CD4-positive, alpha-beta T cell (primary cell): Measurements from ENCODE around the gene KIF3A. TPM values are rescaled to one million over a fixed set of nuclear protein-coding genes. Genes with fewer than 3 reads are reported as not detected.

Experiments used
- ATAC-seq: fragments of 200-7000 bp; cut with Tn5 transposase; one replicate; pipeline ENCODE4 v1.10.0; 2022; ENCODE audit warnings: mild to moderate bottlenecking; ENCODE audit not compliant: poor library complexity
- CTCF ChIA-PET: fragments of 350-600 bp; sonication (Branson Sonifier 250); formaldehyde crosslinking; loops from one replicate; lab custom pipeline; 2021; ENCODE audit warnings: antibody characterized with exemption, inconsistent platforms; lab: Charles Lee
- POLR2A ChIA-PET: fragments of 350-600 bp; sonication (Branson Sonifier 250); formaldehyde crosslinking; loops from one replicate; lab custom pipeline; 2021; ENCODE audit warnings: antibody characterized with exemption, inconsistent platforms; lab: Charles Lee
- DNase-seq, 14 experiments: peaks; one replicate each; pipeline ENCODE4 v3.0.0-alpha.2; 2013 to 2020; ENCODE audit warnings: mixed read lengths in 2 of 14
- H3K27ac ChIP-seq, 2 donors: one replicate each; pipeline versions ENCODE4 v1.5.1 to v1.7.0; 2013; ENCODE audit warnings: low read length in 2 of 2, low read depth in 1 of 2, mild to moderate bottlenecking in 1 of 2
- H3K27me3 ChIP-seq, 2 experiments: 1 replicate in 1 of 2; 2 replicates in 1 of 2; pipeline versions ENCODE4 v1.6.1 to v1.7.0; 2013; ENCODE audit warnings: low read length in 2 of 2, control low read depth in 1 of 2, mild to moderate bottlenecking in 1 of 2, moderate library complexity in 1 of 2; ENCODE audit not compliant: insufficient read depth in 2 of 2, control insufficient read depth in 1 of 2
- H3K36me3 ChIP-seq: one replicate; pipeline ENCODE4 v1.6.1; 2013; ENCODE audit warnings: low read length, control low read depth; ENCODE audit not compliant: insufficient read depth
- H3K4me1 ChIP-seq: one replicate; pipeline ENCODE4 v1.6.1; 2013; ENCODE audit warnings: low read length, control low read depth; ENCODE audit not compliant: insufficient read depth
- H3K4me3 ChIP-seq: one replicate; pipeline ENCODE4 v1.5.1; 2013; ENCODE audit warnings: mild to moderate bottlenecking, low read length, moderate library complexity
- H3K9me3 ChIP-seq, 2 experiments: 1 replicate in 1 of 2; 2 replicates in 1 of 2; pipeline versions ENCODE4 v1.6.1 to v1.7.0; 2013; ENCODE audit warnings: low read length in 2 of 2, mild to moderate bottlenecking in 2 of 2, control low read depth in 1 of 2, moderate library complexity in 1 of 2; ENCODE audit not compliant: control insufficient read depth in 1 of 2, insufficient read depth in 1 of 2
- H3K27ac Mint-ChIP-seq: one replicate; pipeline ENCODE4 v1.8.0; 2020; ENCODE audit warnings: mixed read lengths
- H3K27me3 Mint-ChIP-seq: one replicate; pipeline ENCODE4 v1.8.0; 2021; ENCODE audit warnings: mixed read lengths
- H3K36me3 Mint-ChIP-seq: one replicate; pipeline ENCODE4 v1.8.0; 2021; ENCODE audit warnings: low read depth, mixed read lengths
- H3K4me1 Mint-ChIP-seq: one replicate; pipeline ENCODE4 v1.8.0; 2021; ENCODE audit warnings: low read depth, mixed read lengths
- H3K4me3 Mint-ChIP-seq: one replicate; pipeline ENCODE4 v1.8.0; 2020; ENCODE audit warnings: mild to moderate bottlenecking, mixed read lengths
- H3K9me3 Mint-ChIP-seq: one replicate; pipeline ENCODE4 v1.8.0; 2020; ENCODE audit warnings: mixed read lengths
- CTCF ChIP-seq: fragments of 200-600 bp; IDR thresholded peaks from one replicate; pipeline ENCODE4 v1.8.0; 2022; ENCODE audit warnings: antibody characterized with exemption, mild to moderate bottlenecking
- intact Hi-C, 2 experiments: fragments of 100-400 bp; cut with DNase I in 1 of 2; cut with micrococcal nuclease in 1 of 2; formaldehyde crosslinking; loops; one replicate each; pipeline versions ENCODE4 v1.15.1 to v1.9.0; 2023 to 2025; cut with DNase I, micrococcal nuclease
- polyA plus RNA-seq, 2 donors: library from polyadenylated mRNA; unstranded; fragments of 120-200 nt; gene quantifications; one replicate each; pipeline ENCODE4 v1.2.1, GENCODE V29; 2013
- total RNA-seq, 174 experiments: library from RNA in 2 of 174; stranded (reverse) in 2 of 174; gene quantifications; one replicate each; pipeline ENCODE4 v1.2.3 and lab custom pipeline; 2021 to 2026

KIF3A gene
- total RNA-seq (10 to 100 TPM; 10.2 to 12.4 TPM), total RNA-seq (lab: John Stamatoyannopoulos, UW) (15.6 to 79.4 (median 34.6) reads per million in 172 experiments)
- 7.7 TPM for polyA plus RNA-seq (2013, experiment 1 of 2)
- 10.1 TPM for polyA plus RNA-seq (2013, experiment 2 of 2)

- peaks cover 16% of the 10 kb centered on the region for H3K4me1 ChIP-seq
- intact Hi-C loops: loop anchor here in 1 of 2 experiments (5.0 kb wide), 4 partner anchors 130 to 315 kb away; partner anchors contain the start of genes AFF4, GDF9, HSPA4 and RAD50
- ChIA-PET CTCF (interaction anchor here (1.1 to 4.0 kb wide), 3 partner anchors 9 to 74 kb away, joined by 3 to 21 read pairs (median 3); partner anchors contain the start of gene CCNI2), POLR2A (interaction anchor here (0.7 to 3.9 kb wide), 22 partner anchors 10 to 1479 kb away, joined by 3 to 84 read pairs (median 4); partner anchors contain the start of genes CCNI2, HSPA4, IRF1 and RAD50)
- peak within 1 kb of the TSS; percentile 79 for H3K4me3 ChIP-seq
- no peaks in the 10 kb centered on the region for H3K9me3 ChIP-seq
- peak; percentile 86 for ATAC-seq
- H3K36me3 ChIP-seq: peaks cover 4% of the 10 kb centered on the region
- Mint-ChIP-seq H3K4me3 (peak within 1 kb of the TSS; percentile 87), H3K9me3 (no peaks in the 10 kb centered on the region), H3K36me3 (peaks cover 16% of the 10 kb centered on the region), H3K27me3 (no peaks in the 10 kb centered on the region), H3K4me1 (peaks cover 31% of the 10 kb centered on the region), H3K27ac (peak within 1 kb of the TSS; percentile 76)
- H3K27me3 ChIP-seq: no peaks in the 10 kb centered on the region
- peak; percentile 96 to 100 (median 98) for DNase-seq
- TF ChIP-seq CTCF: peak; percentile 32
- H3K27ac ChIP-seq: peak within 1 kb of the TSS; percentile 74 to 81
Observed at GRCh38 chr5:132736853-132737833, at the start of gene KIF3A. Gene KIF3A, minus strand, starts transcription at chr5:132737546. Its CDS starts 127 bp downstream, at chr5:132737419.

- Mint-ChIP-seq H3K4me3 (no peak overlapping the region), H3K9me3 (no peaks in the 10 kb centered on the region), H3K27ac (no peak overlapping the region), H3K36me3 (no peaks in the 10 kb centered on the region), H3K4me1 (no peaks in the 10 kb centered on the region), H3K27me3 (peaks cover 26% of the 10 kb centered on the region)
- CTCF ChIA-PET: no interaction called here
- H3K36me3 ChIP-seq: no peaks in the 10 kb centered on the region
- H3K4me1 ChIP-seq: no peaks in the 10 kb centered on the region
- ATAC-seq (no peak), DNase-seq (no peak)
- H3K27me3 ChIP-seq: peaks cover 0 to 29% of the 10 kb centered on the region in 2 experiments
- intact Hi-C loops: no loop called here
- no peaks in the 10 kb centered on the region for H3K9me3 ChIP-seq
- no peak overlapping the region for H3K4me3 ChIP-seq
- TF ChIP-seq CTCF: no peak
- no peak overlapping the region for H3K27ac ChIP-seq
- POLR2A ChIA-PET: interaction anchor here (1.6 kb wide), 1 partner anchor 10 kb away, joined by 6 read pairs; the partner anchor contains the start of gene SEPTIN8
Observed at GRCh38 chr5:132787076-132787475, 49.7 kb upstream of the KIF3A start.

GRCh38 chr5:132785864-132786263 is 48.5 kb upstream of the KIF3A start:
- Mint-ChIP-seq H3K9me3 (no peaks in the 10 kb centered on the region), H3K36me3 (no peaks in the 10 kb centered on the region), H3K4me1 (peaks cover 3% of the 10 kb centered on the region), H3K4me3 (no peak overlapping the region), H3K27me3 (peaks cover 33% of the 10 kb centered on the region), H3K27ac (no peak overlapping the region)
- CTCF ChIA-PET: interaction anchor here (1.0 to 1.2 kb wide), 2 partner anchors 9 to 15 kb away, joined by 3 read pairs; partner anchors contain the start of gene SEPTIN8
- H3K4me1 ChIP-seq: no peaks in the 10 kb centered on the region
- no peaks in the 10 kb centered on the region for H3K9me3 ChIP-seq
- H3K36me3 ChIP-seq: no peaks in the 10 kb centered on the region
- no peak for TF ChIP-seq CTCF
- peaks cover 0 to 34% of the 10 kb centered on the region in 2 experiments for H3K27me3 ChIP-seq
- no peak for DNase-seq
- POLR2A ChIA-PET: interaction anchor here (1.6 kb wide), 1 partner anchor 9 kb away, joined by 6 read pairs; the partner anchor contains the start of gene SEPTIN8
- no peak overlapping the region for H3K27ac ChIP-seq
- no peak overlapping the region for H3K4me3 ChIP-seq
- intact Hi-C loops: no loop called here
- ATAC-seq: no peak
